K562 treated with DMSO at 1 percent for 12 hours (cell line): Measurements from ENCODE around the gene AMFR. TPM values are rescaled to one million over a fixed set of nuclear protein-coding genes. Genes with fewer than 3 reads are reported as not detected.

ENCODE experiments used
- total RNA-seq: library from RNA; unstranded; fragments of 300-600 nt; gene quantifications from 2 replicates; pipeline ENCODE4 v1.2.3, GENCODE V29; 2022; ENCODE audit not compliant: insufficient read depth

Gene AMFR
- total RNA-seq, result 80.8 and 114 TPM in 2 replicates

GRCh38 chr16:56425439-56425832 lies at the start of gene AMFR:
Gene AMFR (minus strand): TSS chr16:56425545. CDS start chr16:56425327, 218 bp downstream.

GRCh38 chr16:56450986-56451752 lies 25.8 kb upstream of the AMFR start, which contains the start of the genes NUDT21 and OGFOD1:
Gene NUDT21 (minus strand): TSS chr16:56451332. CDS start chr16:56451202, 130 bp downstream.
Gene OGFOD1 (plus strand): TSS chr16:56451554. CDS start chr16:56451613, 59 bp downstream.

Other genes with a start within 250 kb of the AMFR start
- 0.17 and 0.99 TPM in 2 replicates for gene GNAO1, start 234.1 kb downstream of the AMFR start, total RNA-seq
- gene NUDT21, start 25.8 kb upstream of the AMFR start, total RNA-seq, result 50.5 and 50.7 TPM in 2 replicates
- gene OGFOD1, start 26.0 kb upstream of the AMFR start, total RNA-seq, result 13.1 and 23.9 TPM in 2 replicates
- 11.7 and 17.8 TPM in 2 replicates for gene BBS2, start 94.5 kb upstream of the AMFR start, total RNA-seq
- not detected in 2 replicates for gene MT4, start 139.5 kb upstream of the AMFR start, total RNA-seq
- not detected in 2 replicates for gene MT3, start 164.0 kb upstream of the AMFR start, total RNA-seq
- 28.0 and 34.8 TPM in 2 replicates for gene MT2A, start 183.0 kb upstream of the AMFR start, total RNA-seq
- gene MT1E, start 200.2 kb upstream of the AMFR start, total RNA-seq, result not detected in 2 replicates
- gene MT1M, start 207.1 kb upstream of the AMFR start, total RNA-seq, result not detected in 2 replicates
- not detected in 2 replicates for gene MT1A, start 213.1 kb upstream of the AMFR start, total RNA-seq
- gene MT1B, start 226.3 kb upstream of the AMFR start, total RNA-seq, result not detected in 2 replicates
- not detected in 2 replicates for gene MT1F, start 232.4 kb upstream of the AMFR start, total RNA-seq
- not detected in 2 replicates for gene MT1G, start 242.5 kb upstream of the AMFR start, total RNA-seq
- gene MT1H, start 244.3 kb upstream of the AMFR start, total RNA-seq, result not detected in 2 replicates